ENCODE measurements around the gene MPP2. TPM values are rescaled to one million over a fixed set of nuclear protein-coding genes. Genes with fewer than 3 reads are reported as not detected.
"Not testable (repeated sequence)": the region's sequence is repeated elsewhere in the genome, so short reads cannot be mapped to it uniquely, and the experiment has no call there.

The MPP2 gene
- polyA plus RNA-seq, 1 donor from 2014 or later: 25.5 TPM

DNA sequence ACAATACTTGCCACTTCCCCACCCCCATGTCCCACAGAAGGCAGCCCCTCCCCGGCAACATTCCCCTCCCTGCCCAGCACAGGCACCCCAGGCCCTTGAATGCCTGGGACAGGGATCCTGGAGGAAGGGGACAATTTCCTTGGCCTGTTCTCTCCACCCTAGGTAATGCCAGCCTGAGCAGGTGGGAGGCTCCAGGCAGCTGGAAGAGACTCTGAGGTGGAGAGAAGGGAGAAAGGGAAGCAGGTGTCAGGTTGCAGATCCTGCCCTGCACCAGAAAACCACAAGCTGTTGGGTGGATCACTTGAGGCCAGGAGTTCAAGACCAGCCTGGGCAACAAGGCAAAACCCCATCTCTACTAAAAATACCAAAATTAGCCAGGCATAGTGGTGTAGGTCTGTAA lies 8.9 kb downstream of the MPP2 start:
- Histone ChIP-seq H2AFZ (ENCODE audit: low read depth, low read length) (no peak overlapping the region), H3K4me3 (ENCODE audit: low read length) (no peak overlapping the region), H3K27me3 (ENCODE audit: insufficient read depth, low read depth, low read length) (no peaks in the 10 kb centered on the region), H3K9me3 (ENCODE audit: low read length) (no peaks in the 10 kb centered on the region), H3K9ac (ENCODE audit: low read length) (no peak overlapping the region), H4K20me1 (ENCODE audit: insufficient read depth) (no peaks in the 10 kb centered on the region), H3F3A (ENCODE audit: insufficient read depth, low read length, poor library complexity, severe bottlenecking) (no peaks in the 10 kb centered on the region), H3K27ac (ENCODE audit: low read length) (no peak overlapping the region), H3K9me2 (ENCODE audit: insufficient read depth, low read length) (no peaks in the 10 kb centered on the region), H3K79me2 (replicated peaks; ENCODE audit: insufficient read depth, low read length) (no peaks in the 10 kb centered on the region), H3K36me3 (ENCODE audit: insufficient read depth, low read length) (no peaks in the 10 kb centered on the region), H3K4me2 (ENCODE audit: low read length) (no peak overlapping the region)
- no peak for TF ChIP-seq EP300 (conservative IDR thresholded peaks at IDR 0.05; ENCODE audit: poor library complexity, severe bottlenecking)

DNA sequence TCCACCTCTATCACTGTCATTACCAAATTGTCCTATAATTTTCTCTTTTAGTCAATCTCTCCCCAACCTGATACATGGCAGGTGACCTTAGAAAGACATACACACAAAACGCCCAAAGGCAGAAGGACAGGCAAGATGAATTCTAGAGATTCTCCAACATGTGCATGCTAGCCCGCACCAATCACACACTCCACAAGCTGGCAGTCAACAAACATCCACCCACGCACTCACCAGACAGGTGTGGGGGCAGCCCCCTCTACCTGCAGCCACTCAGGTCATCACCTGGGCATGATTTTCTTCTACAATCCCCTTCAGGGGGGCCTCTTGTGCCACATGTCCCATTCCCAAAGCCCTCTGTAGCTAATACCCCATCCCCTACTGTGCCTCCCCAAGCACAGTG lies 9.5 kb downstream of the MPP2 start:
- no peak overlapping the region for H3K27ac ChIP-seq (ENCODE audit: low read length)
- H4K20me1 ChIP-seq (ENCODE audit: insufficient read depth): no peaks in the 10 kb centered on the region
- no peaks in the 10 kb centered on the region for H3K9me3 ChIP-seq (ENCODE audit: low read length)
- H3K79me2 ChIP-seq (replicated peaks; ENCODE audit: insufficient read depth, low read length): no peaks in the 10 kb centered on the region
- H3K4me3 ChIP-seq (ENCODE audit: low read length): no peak overlapping the region
- no peak overlapping the region for H3K4me2 ChIP-seq (ENCODE audit: low read length)
- TF ChIP-seq, protein P1, sequence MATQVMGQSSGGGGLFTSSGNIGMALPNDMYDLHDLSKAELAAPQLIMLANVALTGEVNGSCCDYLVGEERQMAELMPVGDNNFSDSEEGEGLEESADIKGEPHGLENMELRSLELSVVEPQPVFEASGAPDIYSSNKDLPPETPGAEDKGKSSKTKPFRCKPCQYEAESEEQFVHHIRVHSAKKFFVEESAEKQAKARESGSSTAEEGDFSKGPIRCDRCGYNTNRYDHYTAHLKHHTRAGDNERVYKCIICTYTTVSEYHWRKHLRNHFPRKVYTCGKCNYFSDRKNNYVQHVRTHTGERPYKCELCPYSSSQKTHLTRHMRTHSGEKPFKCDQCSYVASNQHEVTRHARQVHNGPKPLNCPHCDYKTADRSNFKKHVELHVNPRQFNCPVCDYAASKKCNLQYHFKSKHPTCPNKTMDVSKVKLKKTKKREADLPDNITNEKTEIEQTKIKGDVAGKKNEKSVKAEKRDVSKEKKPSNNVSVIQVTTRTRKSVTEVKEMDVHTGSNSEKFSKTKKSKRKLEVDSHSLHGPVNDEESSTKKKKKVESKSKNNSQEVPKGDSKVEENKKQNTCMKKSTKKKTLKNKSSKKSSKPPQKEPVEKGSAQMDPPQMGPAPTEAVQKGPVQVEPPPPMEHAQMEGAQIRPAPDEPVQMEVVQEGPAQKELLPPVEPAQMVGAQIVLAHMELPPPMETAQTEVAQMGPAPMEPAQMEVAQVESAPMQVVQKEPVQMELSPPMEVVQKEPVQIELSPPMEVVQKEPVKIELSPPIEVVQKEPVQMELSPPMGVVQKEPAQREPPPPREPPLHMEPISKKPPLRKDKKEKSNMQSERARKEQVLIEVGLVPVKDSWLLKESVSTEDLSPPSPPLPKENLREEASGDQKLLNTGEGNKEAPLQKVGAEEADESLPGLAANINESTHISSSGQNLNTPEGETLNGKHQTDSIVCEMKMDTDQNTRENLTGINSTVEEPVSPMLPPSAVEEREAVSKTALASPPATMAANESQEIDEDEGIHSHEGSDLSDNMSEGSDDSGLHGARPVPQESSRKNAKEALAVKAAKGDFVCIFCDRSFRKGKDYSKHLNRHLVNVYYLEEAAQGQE (IDR thresholded peaks at IDR 0.05; ENCODE audit: borderline replicate concordance): no peak
- TF ChIP-seq EZH2 (IDR thresholded peaks at IDR 0.05; ENCODE audit: borderline replicate concordance, insufficient read depth, low read length, poor library complexity, severe bottlenecking) (no peak), TAF1 (IDR thresholded peaks at IDR 0.05; ENCODE audit: low read depth) (no peak)
- H3K9me2 ChIP-seq (ENCODE audit: insufficient read depth, low read length): no peaks in the 10 kb centered on the region
- H3K27me3 ChIP-seq (ENCODE audit: insufficient read depth, low read depth, low read length): no peaks in the 10 kb centered on the region
- no peaks in the 10 kb centered on the region for H3F3A ChIP-seq (ENCODE audit: insufficient read depth, low read length, poor library complexity, severe bottlenecking)
- H3K36me3 ChIP-seq (ENCODE audit: insufficient read depth, low read length): no peaks in the 10 kb centered on the region
- H2AFZ ChIP-seq (ENCODE audit: low read depth, low read length): no peak overlapping the region
- no peak overlapping the region for H3K9ac ChIP-seq (ENCODE audit: low read length)

DNA sequence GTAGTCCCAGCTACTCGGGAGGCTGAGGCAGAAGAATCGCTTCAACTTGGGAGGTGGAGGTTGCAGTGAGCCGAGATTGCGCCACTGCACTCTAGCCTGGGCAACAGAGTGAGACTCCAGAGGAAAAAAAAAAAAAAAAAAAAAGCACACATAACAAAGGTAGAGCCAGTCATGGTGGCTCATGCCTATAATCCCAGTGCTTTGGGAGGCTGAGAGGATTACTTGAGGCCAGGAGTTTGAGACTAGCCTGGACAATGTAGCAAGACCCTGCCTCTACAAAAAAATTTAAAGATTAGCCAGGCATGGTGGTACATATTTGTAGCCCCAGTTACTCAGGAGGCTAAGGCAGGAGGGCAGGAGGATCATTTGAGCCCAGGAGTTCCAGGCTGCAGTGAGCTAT lies 12.8 kb downstream of the MPP2 start:
- H3F3A ChIP-seq (ENCODE audit: insufficient read depth, low read length, poor library complexity, severe bottlenecking); H4K20me1 ChIP-seq (ENCODE audit: insufficient read depth); H3K36me3 ChIP-seq (ENCODE audit: insufficient read depth, low read length); H2AFZ ChIP-seq (ENCODE audit: low read depth, low read length); H3K9me3 ChIP-seq (ENCODE audit: low read length); H3K27ac ChIP-seq (ENCODE audit: low read length); H3K27me3 ChIP-seq (ENCODE audit: insufficient read depth, low read depth, low read length); H3K79me2 ChIP-seq (replicated peaks; ENCODE audit: insufficient read depth, low read length); H3K4me3 ChIP-seq (ENCODE audit: low read length); H3K4me2 ChIP-seq (ENCODE audit: low read length); H3K9me2 ChIP-seq (ENCODE audit: insufficient read depth, low read length); H3K9ac ChIP-seq (ENCODE audit: low read length): not testable (repeated sequence)

DNA sequence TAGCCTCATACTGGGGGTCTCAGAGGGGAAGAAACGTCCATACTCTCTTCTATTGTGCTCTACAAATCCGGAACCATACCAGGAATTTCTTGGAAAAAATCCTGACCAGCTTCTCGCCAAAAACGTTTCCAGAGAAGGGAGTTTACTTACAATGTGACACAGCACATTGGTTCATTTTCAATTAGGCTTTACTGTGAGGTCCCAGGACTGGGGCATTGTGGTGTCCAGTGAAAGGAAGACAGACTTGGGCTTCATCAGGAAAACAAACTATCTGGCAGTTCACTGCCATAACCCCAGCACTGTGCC lies 14.7 kb downstream of the MPP2 start:
- Histone ChIP-seq H3K27ac (ENCODE audit: low read length) (no peak overlapping the region), H2AFZ (ENCODE audit: low read depth, low read length) (no peak overlapping the region), H3K79me2 (replicated peaks; ENCODE audit: insufficient read depth, low read length) (no peaks in the 10 kb centered on the region), H4K20me1 (ENCODE audit: insufficient read depth) (no peaks in the 10 kb centered on the region), H3K27me3 (ENCODE audit: insufficient read depth, low read depth, low read length) (no peaks in the 10 kb centered on the region), H3K9ac (ENCODE audit: low read length) (no peak overlapping the region), H3K9me3 (ENCODE audit: low read length) (no peaks in the 10 kb centered on the region), H3K4me3 (ENCODE audit: low read length) (no peak overlapping the region), H3K9me2 (ENCODE audit: insufficient read depth, low read length) (no peaks in the 10 kb centered on the region), H3K4me2 (ENCODE audit: low read length) (no peak overlapping the region), H3F3A (ENCODE audit: insufficient read depth, low read length, poor library complexity, severe bottlenecking) (no peaks in the 10 kb centered on the region), H3K36me3 (ENCODE audit: insufficient read depth, low read length) (no peaks in the 10 kb centered on the region)
- TF ChIP-seq EZH2 (IDR thresholded peaks at IDR 0.05; ENCODE audit: borderline replicate concordance, insufficient read depth, low read length, poor library complexity, severe bottlenecking) (no peak), SMC3 (conservative IDR thresholded peaks at IDR 0.05; ENCODE audit: poor library complexity) (no peak)
- TF ChIP-seq, protein P1 (IDR thresholded peaks at IDR 0.05; ENCODE audit: borderline replicate concordance): no peak
